ENCODE data around the gene DBNDD1.

DNA sequence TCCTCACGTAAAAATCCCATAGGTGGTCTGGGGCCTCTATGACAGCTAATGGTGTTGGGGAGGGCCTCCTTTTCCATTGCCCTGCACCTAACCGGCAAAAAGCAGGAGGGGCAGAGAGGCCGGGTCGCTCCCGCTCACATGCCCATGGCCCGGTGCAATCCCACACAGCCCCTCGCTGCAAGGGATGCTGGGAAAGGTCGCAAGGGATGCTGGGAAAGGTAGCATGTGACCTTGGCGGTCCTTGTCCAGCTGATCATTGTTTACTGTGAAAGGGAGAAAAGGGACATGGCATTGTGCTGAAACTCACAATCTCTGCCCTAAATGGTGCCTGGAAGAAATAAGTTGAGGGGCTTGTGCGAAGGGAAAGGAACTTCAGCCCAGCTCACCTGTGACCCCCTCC lies 60.7 kb downstream of the DBNDD1 start:
- TF ChIP-seq EZH2phosphoT487 (IDR thresholded peaks at IDR 0.05; ENCODE audit: insufficient read depth, low read depth) (no peak), EZH2 (IDR thresholded peaks at IDR 0.05; ENCODE audit: insufficient read depth, poor library complexity, severe bottlenecking) (no peak)
